ENCODE results near the gene RAB5B.
A peak's percentile ranks its signal among the peaks of the same experiment; 100 is the strongest.
"Not testable (repeated sequence)": the region's sequence is repeated elsewhere in the genome, so short reads cannot be mapped to it uniquely, and the experiment has no call there.

RAB5B gene

GRCh38 chr12:55984861-55985260 lies 11.0 kb downstream of the RAB5B start:
- no peak for DNase-seq

- DNase-seq = no peak
These were observed 11.5 kb downstream of the RAB5B start for GRCh38 chr12:55985341-55985740.

- not testable (repeated sequence) for DNase-seq
These were observed 12.1 kb downstream of the RAB5B start for GRCh38 chr12:55985976-55986375.

- DNase-seq = no peak
These were observed 17.2 kb downstream of the RAB5B start for GRCh38 chr12:55991110-55991509.

- DNase-seq = no peak
These were observed 19.5 kb downstream of the RAB5B start for GRCh38 chr12:55993230-55993853.

- DNase-seq = no peak
These were observed 21.5 kb downstream of the RAB5B start for GRCh38 chr12:55995366-55995765.

- DNase-seq = peak; percentile 92
These were observed 22.4 kb downstream of the RAB5B start for GRCh38 chr12:55996201-55996714.

- DNase-seq = peak; percentile 97
These were observed 23.0 kb downstream of the RAB5B start, which contains the start of gene SUOX for GRCh38 chr12:55996715-55997534. Gene SUOX (plus strand): TSS chr12:55997276. CDS start chr12:56002222, 4,946 bp downstream.

GRCh38 chr12:55997535-55997859 lies 23.6 kb downstream of the RAB5B start:
- DNase-seq = no peak

GRCh38 chr12:55999522-55999921 lies 25.6 kb downstream of the RAB5B start:
- not testable (repeated sequence) for DNase-seq

GRCh38 chr12:55999999-56000540 lies 26.2 kb downstream of the RAB5B start:
- not testable (repeated sequence) for DNase-seq

GRCh38 chr12:56001487-56002100 lies 27.7 kb downstream of the RAB5B start:
- DNase-seq = no peak

GRCh38 chr12:56003376-56003775 lies 29.5 kb downstream of the RAB5B start:
- DNase-seq = not testable (repeated sequence)

- DNase-seq = no peak
These were observed 30.3 kb downstream of the RAB5B start for GRCh38 chr12:56004211-56004610.

- DNase-seq = peak; percentile 83
These were observed 34.0 kb downstream of the RAB5B start for GRCh38 chr12:56007564-56008559.

- DNase-seq = no peak
These were observed 36.3 kb downstream of the RAB5B start for GRCh38 chr12:56010111-56010570.

- DNase-seq = no peak
These were observed 37.7 kb downstream of the RAB5B start for GRCh38 chr12:56011509-56012090.

- DNase-seq = peak; percentile 33
These were observed 39.6 kb downstream of the RAB5B start for GRCh38 chr12:56013482-56013881.

- DNase-seq = peak; percentile 9
These were observed 40.3 kb downstream of the RAB5B start for GRCh38 chr12:56014205-56014604.

GRCh38 chr12:56017181-56017580 lies 43.3 kb downstream of the RAB5B start:
- no peak for DNase-seq

GRCh38 chr12:56018356-56018755 lies 44.5 kb downstream of the RAB5B start:
- no peak for DNase-seq

All from eye (tissue), 1 donor.